ENCODE data around the gene TNIK. TPM values are rescaled to one million over a fixed set of nuclear protein-coding genes. Genes with fewer than 3 reads are reported as not detected.
"Not testable (repeated sequence)": the region's sequence is repeated elsewhere in the genome, so short reads cannot be mapped to it uniquely, and the experiment has no call there.

The TNIK gene
- total RNA-seq, 1 experiment from 2014 or later = 7.0 TPM

DNA sequence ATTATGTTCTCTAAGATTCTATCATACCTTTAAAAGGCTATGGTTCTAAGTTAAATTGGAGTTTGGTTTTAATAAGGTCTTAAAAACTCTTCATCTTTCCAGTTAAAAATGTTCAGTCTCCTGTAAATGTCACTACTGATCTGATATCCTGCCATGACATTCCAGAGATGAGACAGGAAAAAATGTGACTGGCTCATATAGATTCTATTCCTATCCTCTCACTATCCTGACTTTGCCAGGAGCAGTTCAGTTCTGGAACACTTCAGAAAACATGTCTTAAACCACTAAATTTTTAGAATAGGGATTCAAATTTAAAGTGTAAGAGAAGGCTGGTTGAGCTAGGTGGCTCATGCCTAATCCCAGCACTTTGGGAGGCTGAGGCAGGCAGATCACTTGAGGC lies 170.9 kb downstream of the TNIK start:
- H2AFZ ChIP-seq (ENCODE audit: low read length) = no peak overlapping the region
- intact Hi-C loops (cut with micrococcal nuclease) = no loop called here
- no TSS peak for BruUV-seq (replicated peaks)
- H3K9me2 ChIP-seq (replicated peaks; ENCODE audit: low read length) = no peaks in the 10 kb centered on the region
- H3K4me3 ChIP-seq (ENCODE audit: low read length) = no peak overlapping the region
- H3K79me2 ChIP-seq (ENCODE audit: low read length) = no peaks in the 10 kb centered on the region
- CTCF ChIA-PET = no interaction called here
- no peak for ATAC-seq
- H3K36me3 ChIP-seq (ENCODE audit: low read depth, low read length) = no peaks in the 10 kb centered on the region
- no peaks in the 10 kb centered on the region for H3F3A ChIP-seq (ENCODE audit: low read length, unreplicated experiment)
- no peaks in the 10 kb centered on the region for H3K9me3 ChIP-seq (ENCODE audit: low read length)
- H3K27ac ChIP-seq (ENCODE audit: low read length) = no peak overlapping the region
- DNase-seq = no peak
- H3K4me1 ChIP-seq (ENCODE audit: insufficient read depth, low read length) = peaks cover 7% of the 10 kb centered on the region
- no peak overlapping the region for H3K4me2 ChIP-seq (ENCODE audit: low read length)
- no peak for TF ChIP-seq EZH2phosphoT487 (IDR thresholded peaks at IDR 0.05; ENCODE audit: borderline replicate concordance, low read length)
- TF ChIP-seq, protein P1, sequence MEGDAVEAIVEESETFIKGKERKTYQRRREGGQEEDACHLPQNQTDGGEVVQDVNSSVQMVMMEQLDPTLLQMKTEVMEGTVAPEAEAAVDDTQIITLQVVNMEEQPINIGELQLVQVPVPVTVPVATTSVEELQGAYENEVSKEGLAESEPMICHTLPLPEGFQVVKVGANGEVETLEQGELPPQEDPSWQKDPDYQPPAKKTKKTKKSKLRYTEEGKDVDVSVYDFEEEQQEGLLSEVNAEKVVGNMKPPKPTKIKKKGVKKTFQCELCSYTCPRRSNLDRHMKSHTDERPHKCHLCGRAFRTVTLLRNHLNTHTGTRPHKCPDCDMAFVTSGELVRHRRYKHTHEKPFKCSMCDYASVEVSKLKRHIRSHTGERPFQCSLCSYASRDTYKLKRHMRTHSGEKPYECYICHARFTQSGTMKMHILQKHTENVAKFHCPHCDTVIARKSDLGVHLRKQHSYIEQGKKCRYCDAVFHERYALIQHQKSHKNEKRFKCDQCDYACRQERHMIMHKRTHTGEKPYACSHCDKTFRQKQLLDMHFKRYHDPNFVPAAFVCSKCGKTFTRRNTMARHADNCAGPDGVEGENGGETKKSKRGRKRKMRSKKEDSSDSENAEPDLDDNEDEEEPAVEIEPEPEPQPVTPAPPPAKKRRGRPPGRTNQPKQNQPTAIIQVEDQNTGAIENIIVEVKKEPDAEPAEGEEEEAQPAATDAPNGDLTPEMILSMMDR (conservative IDR thresholded peaks at IDR 0.05; ENCODE audit: low read depth, low read length) = no peak
- no peak for TF ChIP-seq EZH2 (IDR thresholded peaks at IDR 0.05; ENCODE audit: low read length, unreplicated experiment)
- H4K20me1 ChIP-seq (ENCODE audit: low read length) = no peaks in the 10 kb centered on the region
- no peak overlapping the region for H3K9ac ChIP-seq (ENCODE audit: low read length)
- no peaks in the 10 kb centered on the region for H3K27me3 ChIP-seq (ENCODE audit: low read length)
- POLR2A ChIA-PET (ENCODE audit: unreplicated experiment) = no interaction called here

DNA sequence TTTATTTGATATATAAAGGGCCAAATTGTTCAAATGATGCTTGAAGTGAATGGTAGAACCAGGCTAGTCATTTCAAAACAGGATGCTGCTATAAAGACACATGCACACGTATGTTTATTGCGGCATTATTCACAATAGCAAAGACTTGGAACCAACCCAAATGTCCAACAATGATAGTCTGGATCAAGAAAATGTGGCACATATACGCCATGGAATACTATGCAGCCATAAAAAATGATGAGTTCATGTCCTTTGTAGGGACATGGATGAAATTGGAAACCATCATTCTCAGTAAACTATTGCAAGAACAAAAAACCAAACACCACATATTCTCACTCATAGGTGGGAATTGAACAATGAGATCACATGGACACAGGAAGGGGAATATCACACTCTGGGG lies 172.4 kb downstream of the TNIK start:
- DNase-seq; H2AFZ ChIP-seq (ENCODE audit: low read length); H4K20me1 ChIP-seq (ENCODE audit: low read length); BruUV-seq (replicated peaks); H3K27me3 ChIP-seq (ENCODE audit: low read length); H3K9me2 ChIP-seq (replicated peaks; ENCODE audit: low read length); H3K9me3 ChIP-seq (ENCODE audit: low read length); H3K36me3 ChIP-seq (ENCODE audit: low read depth, low read length); CTCF ChIA-PET; ATAC-seq; H3K27ac ChIP-seq (ENCODE audit: low read length); POLR2A ChIA-PET (ENCODE audit: unreplicated experiment); H3K9ac ChIP-seq (ENCODE audit: low read length); H3F3A ChIP-seq (ENCODE audit: low read length, unreplicated experiment); intact Hi-C loops (cut with micrococcal nuclease); H3K4me3 ChIP-seq (ENCODE audit: low read length); H3K4me2 ChIP-seq (ENCODE audit: low read length); H3K79me2 ChIP-seq (ENCODE audit: low read length): not testable (repeated sequence)
- peaks cover 12% of the 10 kb centered on the region for H3K4me1 ChIP-seq (ENCODE audit: insufficient read depth, low read length)

DNA sequence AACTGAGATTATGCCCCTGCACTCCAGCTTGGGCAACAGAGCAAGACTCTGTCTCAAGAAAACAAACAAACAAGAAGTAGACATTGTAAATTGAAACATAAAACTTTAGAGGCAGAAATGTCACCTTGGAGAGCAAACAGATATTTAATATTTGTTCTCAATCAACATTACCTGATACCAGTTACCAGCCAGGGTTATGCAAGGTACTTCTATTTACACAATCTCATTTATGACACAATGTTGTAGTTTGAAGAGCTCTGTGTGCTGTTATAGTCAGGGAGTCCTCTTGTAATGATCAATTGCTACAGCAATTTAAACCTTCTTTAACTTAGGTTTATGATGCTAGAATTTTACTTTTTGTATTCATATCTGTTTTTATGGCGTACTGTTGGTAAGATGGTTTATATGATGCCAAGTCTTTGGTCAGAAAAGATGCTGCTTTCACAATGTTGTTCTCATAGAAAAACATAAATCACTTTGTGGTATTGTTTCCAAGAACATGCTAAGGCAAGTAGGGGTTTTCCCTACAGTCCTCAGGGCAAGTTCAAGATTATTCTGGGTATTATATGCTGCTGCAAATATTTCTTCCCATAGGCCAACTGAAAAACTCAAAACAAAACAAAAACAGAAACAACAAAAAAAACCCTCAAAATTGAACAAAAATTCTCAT lies 173.5 kb downstream of the TNIK start:
- no peaks in the 10 kb centered on the region for H3K9me3 ChIP-seq (ENCODE audit: low read length)
- H3K27ac ChIP-seq (ENCODE audit: low read length) = no peak overlapping the region
- no peaks in the 10 kb centered on the region for H4K20me1 ChIP-seq (ENCODE audit: low read length)
- H3K9me2 ChIP-seq (replicated peaks; ENCODE audit: low read length) = no peaks in the 10 kb centered on the region
- POLR2A ChIA-PET (ENCODE audit: unreplicated experiment) = no interaction called here
- DNase-seq (peak; percentile 16), ATAC-seq (no peak)
- no peak overlapping the region for H2AFZ ChIP-seq (ENCODE audit: low read length)
- no peaks in the 10 kb centered on the region for H3K27me3 ChIP-seq (ENCODE audit: low read length)
- TF ChIP-seq EZH2 (IDR thresholded peaks at IDR 0.05; ENCODE audit: low read length, unreplicated experiment) (no peak), EZH2phosphoT487 (IDR thresholded peaks at IDR 0.05; ENCODE audit: borderline replicate concordance, low read length) (no peak)
- TF ChIP-seq, protein P1 (conservative IDR thresholded peaks at IDR 0.05; ENCODE audit: low read depth, low read length) = no peak
- no TSS peak for BruUV-seq (replicated peaks)
- CTCF ChIA-PET = no interaction called here
- no peaks in the 10 kb centered on the region for H3K36me3 ChIP-seq (ENCODE audit: low read depth, low read length)
- peaks cover 12% of the 10 kb centered on the region for H3K4me1 ChIP-seq (ENCODE audit: insufficient read depth, low read length)
- H3K79me2 ChIP-seq (ENCODE audit: low read length) = no peaks in the 10 kb centered on the region
- H3K4me3 ChIP-seq (ENCODE audit: low read length) = no peak overlapping the region
- intact Hi-C loops (cut with micrococcal nuclease) = no loop called here
- H3K9ac ChIP-seq (ENCODE audit: low read length) = no peak overlapping the region
- H3F3A ChIP-seq (ENCODE audit: low read length, unreplicated experiment) = no peaks in the 10 kb centered on the region
- no peak overlapping the region for H3K4me2 ChIP-seq (ENCODE audit: low read length)
